Prostate gland (tissue), 2 donors: ENCODE data around the gene SIGLEC1.

Experiments
- CTCF ChIP-seq, 4 experiments: fragments of 200-600 bp in 2 of 4; fragments of 450-650 bp in 2 of 4; sonication (generic) in 2 of 4; IDR thresholded peaks; 1 replicate in 3 of 4; 2 replicates in 1 of 4; pipeline ENCODE4 v1.5.1; 2016 to 2019; ENCODE audit warnings: antibody characterized with exemption in 4 of 4, mild to moderate bottlenecking in 2 of 4, moderate library complexity in 2 of 4
- POLR2AphosphoS5 ChIP-seq: sonication (generic); formaldehyde crosslinking; IDR thresholded peaks from one replicate; pipeline ENCODE4 v1.6.1; 2017; ENCODE audit warnings: antibody characterized with exemption

- TF ChIP-seq POLR2AphosphoS5 (no peak), CTCF (IDR thresholded peaks at IDR 0.05) (no peak)
Observed at GRCh38 chr20:3681352-3681930, 31.0 kb downstream of the SIGLEC1 start.
